K562 (cell line): ENCODE data around the gene PATL2. TPM values are rescaled to one million over a fixed set of nuclear protein-coding genes. Genes with fewer than 3 reads are reported as not detected.

ENCODE experiments used
- HCFC1 ChIP-seq: IDR thresholded peaks from 2 replicates; pipeline ENCODE4 v1.6.1; 2012; ENCODE audit warnings: low read depth, low read length, improper control_type of control experiment
- HEY1 ChIP-seq: fragments of 250-450 bp; sonication (Bioruptor Pico); IDR thresholded peaks from 2 replicates; pipeline ENCODE4 v1.5.0; 2020; ENCODE audit warnings: mild to moderate bottlenecking, moderate library complexity, borderline replicate concordance
- HNRNPH1 ChIP-seq: fragments of 200-400 bp; formaldehyde crosslinking; optimal IDR thresholded peaks from 2 replicates; pipeline ENCODE3; 2017; ENCODE audit warnings: low read depth, mild to moderate bottlenecking, low read length, moderate library complexity
- LCOR ChIP-seq: sonication (generic); formaldehyde crosslinking; IDR thresholded peaks from 2 replicates; pipeline ENCODE4 v1.8.0; 2022; ENCODE audit warnings: mild to moderate bottlenecking, missing genetic modification reagents
- NCOA1 ChIP-seq: fragments of 450-650 bp; IDR thresholded peaks from 2 replicates; pipeline ENCODE4 v1.6.1; 2016; ENCODE audit warnings: low read depth
- NFIC ChIP-seq: fragments of 450-650 bp; IDR thresholded peaks from 2 replicates; pipeline ENCODE4 v1.6.1; 2017; ENCODE audit warnings: mild to moderate bottlenecking, inconsistent platforms
- STAT5B ChIP-seq: fragments of 250-450 bp; sonication (Bioruptor Pico); IDR thresholded peaks from 2 replicates; pipeline ENCODE4 v1.8.0; 2021; ENCODE audit warnings: mild to moderate bottlenecking, inconsistent platforms
- SUPT5H ChIP-seq: fragments of 450-650 bp; IDR thresholded peaks from 2 replicates; pipeline ENCODE4 v1.6.1; 2016
- ZNF165 ChIP-seq: fragments of 250-450 bp; sonication (Bioruptor Pico); IDR thresholded peaks from 2 replicates; pipeline ENCODE4 v1.4.0; 2020; ENCODE audit warnings: borderline replicate concordance
- polyA plus RNA-seq, 8 experiments: library from polyadenylated mRNA; depleted of rRNA in 4 of 8; stranded (reverse) in 5 of 8; unstranded in 3 of 8; fragments of >200 nt; fragmentation: Nextera tagmentation in 2 of 8; fragmentation: Illumina TruSeq in 1 of 8; extraction: Ambion mirVana in 2 of 8; extraction: Trizol in 1 of 8; gene quantifications; 2 replicates each; pipeline versions ENCODE4 v1.2.1 to v1.2.3, GENCODE V29; 2011 to 2014; ENCODE audit warnings: inconsistent platforms in 1 of 8, missing spikeins in 1 of 8
- total RNA-seq, 7 experiments: library from RNA; depleted of rRNA in 6 of 7; stranded (reverse); fragments of >200 nt in 6 of 7; fragmentation: Illumina TruSeq in 2 of 7; extraction: Trizol in 2 of 7; gene quantifications; 2 replicates each; pipeline versions ENCODE4 v1.2.1 to v1.2.3, GENCODE V29; 2011 to 2021; ENCODE audit warnings: low replicate concordance in 1 of 7
- TF ChIP-seq, protein P1 (sequence below): fragments of 450-650 bp; IDR thresholded peaks from 2 replicates; pipeline ENCODE4 v1.6.1; 2014; ENCODE audit warnings: low read depth, mild to moderate bottlenecking, moderate library complexity, borderline replicate concordance
- TF ChIP-seq, protein P2 (sequence below), 2 experiments: fragments of 450-650 bp in 1 of 2; sonication (generic) in 1 of 2; formaldehyde crosslinking in 1 of 2; IDR thresholded peaks in 1 of 2; conservative IDR thresholded peaks in 1 of 2; 2 replicates each; pipeline versions ENCODE4 v1.6.1 to v1.8.1; 2016 to 2023; ENCODE audit warnings: mild to moderate bottlenecking in 2 of 2, moderate library complexity in 2 of 2, inconsistent platforms in 1 of 2, missing genetic modification reagents in 1 of 2
- TF ChIP-seq, protein P3 (sequence below): fragments of 450-650 bp; IDR thresholded peaks from 2 replicates; pipeline ENCODE4 v1.7.1; 2018; ENCODE audit warnings: mild to moderate bottlenecking, low read depth; ENCODE audit not compliant: partially characterized antibody

PATL2 gene
- total and polyA plus RNA-seq, 9 of the 15 experiments (the other 6 are each of a cell fraction or from before 2014, with no cell fraction given): 0.42 to 1.1 (median 0.86) TPM

DNA sequence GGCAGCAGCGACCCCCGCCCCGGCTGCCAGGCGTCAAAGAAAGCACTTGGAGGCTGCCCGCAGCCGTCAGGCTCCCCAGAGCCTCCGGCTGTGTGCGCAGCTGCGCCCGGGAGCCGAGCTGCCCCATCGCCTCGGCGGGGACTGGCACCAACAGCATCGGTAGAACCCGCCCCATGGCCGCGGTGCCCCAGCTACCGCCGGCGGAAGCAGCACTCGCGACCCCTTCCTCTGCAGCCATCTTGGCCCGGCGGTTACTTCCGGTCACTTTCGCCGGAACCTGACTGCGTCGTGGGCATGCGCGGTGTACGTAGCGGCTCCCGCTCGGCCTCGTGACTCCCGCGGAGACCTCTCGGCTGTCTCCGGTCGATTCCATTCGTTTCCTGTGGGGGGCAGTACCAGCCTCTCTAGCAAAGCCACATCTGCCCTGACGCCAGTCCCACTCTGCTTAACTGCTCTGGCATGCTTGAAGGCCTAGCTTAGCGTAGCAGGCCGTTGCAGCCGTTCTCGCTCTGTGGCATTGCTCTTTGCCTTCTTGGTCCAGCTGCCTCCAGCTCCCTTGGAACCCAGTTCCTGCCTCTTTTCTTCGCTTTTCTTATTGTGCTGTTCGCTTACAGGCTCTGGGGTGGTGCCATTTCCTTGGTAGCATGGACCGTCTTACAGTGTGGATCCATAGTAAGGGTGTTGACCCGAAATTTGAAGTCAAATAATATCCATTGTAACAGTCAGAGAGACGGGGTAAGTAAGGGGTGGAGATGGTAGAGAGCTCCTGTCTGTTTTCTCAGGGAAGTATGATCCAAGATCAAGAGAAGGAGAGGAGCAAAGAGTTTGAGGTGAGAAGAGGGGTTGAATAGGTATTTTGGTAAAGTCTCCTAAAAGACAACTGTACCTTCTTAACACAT, 47.5 kb downstream of the PATL2 start, which contains the start of gene SPG11 (continued):
- TF ChIP-seq, protein P1, sequence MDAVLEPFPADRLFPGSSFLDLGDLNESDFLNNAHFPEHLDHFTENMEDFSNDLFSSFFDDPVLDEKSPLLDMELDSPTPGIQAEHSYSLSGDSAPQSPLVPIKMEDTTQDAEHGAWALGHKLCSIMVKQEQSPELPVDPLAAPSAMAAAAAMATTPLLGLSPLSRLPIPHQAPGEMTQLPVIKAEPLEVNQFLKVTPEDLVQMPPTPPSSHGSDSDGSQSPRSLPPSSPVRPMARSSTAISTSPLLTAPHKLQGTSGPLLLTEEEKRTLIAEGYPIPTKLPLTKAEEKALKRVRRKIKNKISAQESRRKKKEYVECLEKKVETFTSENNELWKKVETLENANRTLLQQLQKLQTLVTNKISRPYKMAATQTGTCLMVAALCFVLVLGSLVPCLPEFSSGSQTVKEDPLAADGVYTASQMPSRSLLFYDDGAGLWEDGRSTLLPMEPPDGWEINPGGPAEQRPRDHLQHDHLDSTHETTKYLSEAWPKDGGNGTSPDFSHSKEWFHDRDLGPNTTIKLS: peak; percentile 58; the same call in 1 of the 2 replicates
- TF ChIP-seq, protein P2, sequence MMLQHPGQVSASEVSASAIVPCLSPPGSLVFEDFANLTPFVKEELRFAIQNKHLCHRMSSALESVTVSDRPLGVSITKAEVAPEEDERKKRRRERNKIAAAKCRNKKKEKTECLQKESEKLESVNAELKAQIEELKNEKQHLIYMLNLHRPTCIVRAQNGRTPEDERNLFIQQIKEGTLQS (IDR thresholded peaks at IDR 0.05): no peak
- TF ChIP-seq, protein P2 (CRISPR knock-in tag; conservative IDR thresholded peaks at IDR 0.05): peak; percentile 87
- peak; percentile 93 for TF ChIP-seq LCOR (CRISPR knock-in tag)
- TF ChIP-seq SUPT5H: peak; percentile 96
- no peak for TF ChIP-seq STAT5B (CRISPR knock-in tag)
- peak; percentile 5; the same call in 1 of the 2 replicates for TF ChIP-seq NCOA1
- TF ChIP-seq, protein P3, sequence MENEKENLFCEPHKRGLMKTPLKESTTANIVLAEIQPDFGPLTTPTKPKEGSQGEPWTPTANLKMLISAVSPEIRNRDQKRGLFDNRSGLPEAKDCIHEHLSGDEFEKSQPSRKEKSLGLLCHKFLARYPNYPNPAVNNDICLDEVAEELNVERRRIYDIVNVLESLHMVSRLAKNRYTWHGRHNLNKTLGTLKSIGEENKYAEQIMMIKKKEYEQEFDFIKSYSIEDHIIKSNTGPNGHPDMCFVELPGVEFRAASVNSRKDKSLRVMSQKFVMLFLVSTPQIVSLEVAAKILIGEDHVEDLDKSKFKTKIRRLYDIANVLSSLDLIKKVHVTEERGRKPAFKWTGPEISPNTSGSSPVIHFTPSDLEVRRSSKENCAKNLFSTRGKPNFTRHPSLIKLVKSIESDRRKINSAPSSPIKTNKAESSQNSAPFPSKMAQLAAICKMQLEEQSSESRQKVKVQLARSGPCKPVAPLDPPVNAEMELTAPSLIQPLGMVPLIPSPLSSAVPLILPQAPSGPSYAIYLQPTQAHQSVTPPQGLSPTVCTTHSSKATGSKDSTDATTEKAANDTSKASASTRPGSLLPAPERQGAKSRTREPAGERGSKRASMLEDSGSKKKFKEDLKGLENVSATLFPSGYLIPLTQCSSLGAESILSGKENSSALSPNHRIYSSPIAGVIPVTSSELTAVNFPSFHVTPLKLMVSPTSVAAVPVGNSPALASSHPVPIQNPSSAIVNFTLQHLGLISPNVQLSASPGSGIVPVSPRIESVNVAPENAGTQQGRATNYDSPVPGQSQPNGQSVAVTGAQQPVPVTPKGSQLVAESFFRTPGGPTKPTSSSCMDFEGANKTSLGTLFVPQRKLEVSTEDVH: peak; percentile 58
- peak; percentile 70 for TF ChIP-seq HCFC1
- peak; percentile 7; the same call in 1 of the 2 replicates for TF ChIP-seq NFIC
- TF ChIP-seq HNRNPH1: no peak
- TF ChIP-seq HEY1 (CRISPR knock-in tag): no peak
- no peak for TF ChIP-seq ZNF165 (CRISPR knock-in tag)
